HepG2 (cell line): ENCODE data around the gene TSNAXIP1. TPM values are rescaled to one million over a fixed set of nuclear protein-coding genes. Genes with fewer than 3 reads are reported as not detected.

ENCODE experiments used
- AKNA ChIP-seq: sonication (generic); formaldehyde crosslinking; IDR thresholded peaks from 2 replicates; pipeline ENCODE4 v1.4.0; 2020; ENCODE audit warnings: missing genetic modification reagents, borderline replicate concordance
- ATF2 ChIP-seq: sonication (generic); formaldehyde crosslinking; IDR thresholded peaks from 2 replicates; pipeline ENCODE4 v1.4.0; 2020; ENCODE audit warnings: missing genetic modification reagents
- CBX5 ChIP-seq: sonication (generic); formaldehyde crosslinking; IDR thresholded peaks from 2 replicates; pipeline ENCODE4 v1.4.0; 2020; ENCODE audit warnings: missing genetic modification reagents, borderline replicate concordance
- CENPT ChIP-seq: sonication (generic); formaldehyde crosslinking; IDR thresholded peaks from 2 replicates; pipeline ENCODE4 v1.8.0; 2022; ENCODE audit warnings: low read depth, mild to moderate bottlenecking, moderate library complexity, missing genetic modification reagents
- ELK4 ChIP-seq: sonication (generic); formaldehyde crosslinking; IDR thresholded peaks from 2 replicates; pipeline ENCODE4 v1.9.0; 2021; ENCODE audit warnings: missing genetic modification reagents, borderline replicate concordance
- MXD3 ChIP-seq: IDR thresholded peaks from 2 replicates; pipeline ENCODE4 v1.6.1; 2016; ENCODE audit warnings: mild to moderate bottlenecking, missing biosample characterization, missing genetic modification reagents
- PPARG ChIP-seq: conservative IDR thresholded peaks from 2 replicates; pipeline ENCODE4 v1.6.1; 2016; ENCODE audit warnings: missing biosample characterization, missing genetic modification reagents
- RNF2 ChIP-seq: fragments of 450-650 bp; conservative IDR thresholded peaks from 2 replicates; pipeline ENCODE4 v1.6.1; 2016; ENCODE audit warnings: low read depth
- SKIL ChIP-seq: sonication (generic); formaldehyde crosslinking; IDR thresholded peaks from 2 replicates; pipeline ENCODE4 v1.8.0; 2022; ENCODE audit warnings: missing genetic modification reagents, mild to moderate bottlenecking, moderate library complexity, borderline replicate concordance
- U2AF1 ChIP-seq: fragments of 200-400 bp; formaldehyde crosslinking; optimal IDR thresholded peaks from 2 replicates; pipeline ENCODE3; 2017; ENCODE audit warnings: mild to moderate bottlenecking, low read depth, low read length
- ZNF232 ChIP-seq: sonication (generic); formaldehyde crosslinking; IDR thresholded peaks from 2 replicates; pipeline ENCODE4 v1.4.0; 2020; ENCODE audit warnings: missing genetic modification reagents, borderline replicate concordance
- ZNF253 ChIP-seq: sonication (generic); formaldehyde crosslinking; IDR thresholded peaks from 2 replicates; pipeline ENCODE4 v1.8.0; 2022; ENCODE audit warnings: mild to moderate bottlenecking, missing genetic modification reagents, borderline replicate concordance
- ZNF276 ChIP-seq: sonication (generic); formaldehyde crosslinking; IDR thresholded peaks from 2 replicates; pipeline ENCODE4 v1.4.0; 2020; ENCODE audit warnings: mild to moderate bottlenecking, low read depth, missing genetic modification reagents
- ZNF496 ChIP-seq: sonication (generic); formaldehyde crosslinking; IDR thresholded peaks from 2 replicates; pipeline ENCODE4 v1.8.1; 2023; ENCODE audit warnings: mild to moderate bottlenecking, moderate library complexity, missing genetic modification reagents; ENCODE audit not compliant: insufficient replicate concordance
- ZNF652 ChIP-seq: IDR thresholded peaks from 2 replicates; pipeline ENCODE4 v1.6.1; 2016; ENCODE audit warnings: low read depth, borderline replicate concordance
- ZNF761 ChIP-seq: sonication (generic); formaldehyde crosslinking; conservative IDR thresholded peaks from 2 replicates; pipeline ENCODE4 v1.4.0; 2020; ENCODE audit warnings: mild to moderate bottlenecking, missing genetic modification reagents
- polyA plus RNA-seq, 8 experiments: library from polyadenylated mRNA; depleted of rRNA in 3 of 8; stranded (reverse) in 7 of 8; unstranded in 1 of 8; fragments of >200 nt; fragmentation: Illumina TruSeq in 4 of 8; extraction: Trizol in 4 of 8; gene quantifications; 2 replicates each; pipeline versions ENCODE4 v1.2.1 to v1.2.3, GENCODE V29; 2011 to 2016; ENCODE audit warnings: low read depth in 4 of 8, missing spikeins in 1 of 8, mixed read lengths in 1 of 8; ENCODE audit not compliant: insufficient read depth in 1 of 8
- total RNA-seq, 5 experiments: library from RNA; depleted of rRNA; stranded (reverse); fragments of >200 nt; fragmentation: Illumina TruSeq; extraction: Trizol; gene quantifications; 2 replicates each; pipeline ENCODE4 v1.2.3, GENCODE V29; 2016; ENCODE audit warnings: low read depth in 1 of 5

The TSNAXIP1 gene
- total and polyA plus RNA-seq, 2 of the 13 experiments (the other 11 are each of a cell fraction or from before 2014, with no cell fraction given), result 0.37 to 0.86 TPM

GRCh38 chr16:67841816-67842508 lies 35.3 kb downstream of the TSNAXIP1 start, which contains the start of gene THAP11 (continued):
- TF ChIP-seq ELK4 (CRISPR knock-in tag) (no peak), CENPT (CRISPR knock-in tag) (no peak; the same call in 1 of the 2 replicates), AKNA (CRISPR knock-in tag) (no peak), ATF2 (peak; percentile 70; the same call in 1 of the 2 replicates), ZNF276 (CRISPR knock-in tag) (no peak; the same call in 1 of the 2 replicates), MXD3 (peak; percentile 65; the same call in 1 of the 2 replicates), ZNF496 (CRISPR knock-in tag) (no peak), ZNF232 (no peak), ZNF253 (CRISPR knock-in tag) (no peak), PPARG (CRISPR knock-in tag) (peak; percentile 66), CBX5 (CRISPR knock-in tag) (peak; percentile 77; the same call in 1 of the 2 replicates), ZNF652 (CRISPR knock-in tag) (no peak), SKIL (CRISPR knock-in tag) (no peak), U2AF1 (no peak), ZNF761 (CRISPR knock-in tag) (no peak), RNF2 (peak; percentile 91)
